Measurements from ENCODE around the gene LMNB1. TPM values are rescaled to one million over a fixed set of nuclear protein-coding genes. Genes with fewer than 3 reads are reported as not detected.
A peak's percentile ranks its signal among the peaks of the same experiment; 100 is the strongest.

LMNB1 gene
- total RNA-seq, 1 experiment from 2014 or later, result 220 TPM

GRCh38 chr5:126777975-126778674 lies 1.2 kb downstream of the LMNB1 start (continued):
- TF ChIP-seq ZNF317 (CRISPR knock-in tag; IDR thresholded peaks at IDR 0.05; ENCODE audit: borderline replicate concordance, low read depth) (0 out of 2 replicates have a peak, but pooled peaks have one; percentile 12), NR3C1 (CRISPR knock-in tag; conservative IDR thresholded peaks at IDR 0.05; ENCODE audit: low read depth) (0 out of 2 replicates have a peak, but pooled peaks have one; percentile 8), NFATC4 (CRISPR knock-in tag; IDR thresholded peaks at IDR 0.05) (0 out of 2 replicates have a peak, but pooled peaks have one; percentile 58), SP1 (CRISPR knock-in tag; conservative IDR thresholded peaks at IDR 0.05) (peak; percentile 62; the same call in 1 of the 2 replicates), HMGA2 (CRISPR knock-in tag; IDR thresholded peaks at IDR 0.05) (0 out of 2 replicates have a peak, but pooled peaks have one; percentile 30), MYBL2 (CRISPR knock-in tag; IDR thresholded peaks at IDR 0.05) (peak; percentile 60), OVOL2 (CRISPR knock-in tag; IDR thresholded peaks at IDR 0.05; ENCODE audit: borderline replicate concordance) (no peak), FOXP4 (CRISPR knock-in tag; IDR thresholded peaks at IDR 0.05) (peak; percentile 45; the same call in 1 of the 2 replicates), ZMAT4 (CRISPR knock-in tag; IDR thresholded peaks at IDR 0.05) (no peak), TEAD4 (CRISPR knock-in tag; IDR thresholded peaks at IDR 0.05) (peak; percentile 5; the same call in 1 of the 2 replicates), NFE2L1 (CRISPR knock-in tag; IDR thresholded peaks at IDR 0.05) (0 out of 2 replicates have a peak, but pooled peaks have one; percentile 37), GABPB1 (CRISPR knock-in tag; IDR thresholded peaks at IDR 0.05) (peak; percentile 25; the same call in 1 of the 2 replicates), EMX1 (CRISPR knock-in tag; IDR thresholded peaks at IDR 0.05) (peak; percentile 68)
- TF ChIP-seq, protein P1, sequence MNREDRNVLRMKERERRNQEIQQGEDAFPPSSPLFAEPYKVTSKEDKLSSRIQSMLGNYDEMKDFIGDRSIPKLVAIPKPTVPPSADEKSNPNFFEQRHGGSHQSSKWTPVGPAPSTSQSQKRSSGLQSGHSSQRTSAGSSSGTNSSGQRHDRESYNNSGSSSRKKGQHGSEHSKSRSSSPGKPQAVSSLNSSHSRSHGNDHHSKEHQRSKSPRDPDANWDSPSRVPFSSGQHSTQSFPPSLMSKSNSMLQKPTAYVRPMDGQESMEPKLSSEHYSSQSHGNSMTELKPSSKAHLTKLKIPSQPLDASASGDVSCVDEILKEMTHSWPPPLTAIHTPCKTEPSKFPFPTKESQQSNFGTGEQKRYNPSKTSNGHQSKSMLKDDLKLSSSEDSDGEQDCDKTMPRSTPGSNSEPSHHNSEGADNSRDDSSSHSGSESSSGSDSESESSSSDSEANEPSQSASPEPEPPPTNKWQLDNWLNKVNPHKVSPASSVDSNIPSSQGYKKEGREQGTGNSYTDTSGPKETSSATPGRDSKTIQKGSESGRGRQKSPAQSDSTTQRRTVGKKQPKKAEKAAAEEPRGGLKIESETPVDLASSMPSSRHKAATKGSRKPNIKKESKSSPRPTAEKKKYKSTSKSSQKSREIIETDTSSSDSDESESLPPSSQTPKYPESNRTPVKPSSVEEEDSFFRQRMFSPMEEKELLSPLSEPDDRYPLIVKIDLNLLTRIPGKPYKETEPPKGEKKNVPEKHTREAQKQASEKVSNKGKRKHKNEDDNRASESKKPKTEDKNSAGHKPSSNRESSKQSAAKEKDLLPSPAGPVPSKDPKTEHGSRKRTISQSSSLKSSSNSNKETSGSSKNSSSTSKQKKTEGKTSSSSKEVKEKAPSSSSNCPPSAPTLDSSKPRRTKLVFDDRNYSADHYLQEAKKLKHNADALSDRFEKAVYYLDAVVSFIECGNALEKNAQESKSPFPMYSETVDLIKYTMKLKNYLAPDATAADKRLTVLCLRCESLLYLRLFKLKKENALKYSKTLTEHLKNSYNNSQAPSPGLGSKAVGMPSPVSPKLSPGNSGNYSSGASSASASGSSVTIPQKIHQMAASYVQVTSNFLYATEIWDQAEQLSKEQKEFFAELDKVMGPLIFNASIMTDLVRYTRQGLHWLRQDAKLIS (CRISPR knock-in tag; IDR thresholded peaks at IDR 0.05; ENCODE audit: borderline replicate concordance), result no peak

- H3K36me3 Mint-ChIP-seq, result peaks cover 17% of the 10 kb centered on the region
- H3K27me3 Mint-ChIP-seq (ENCODE audit: low read depth), result no peaks in the 10 kb centered on the region
- no peaks in the 10 kb centered on the region for H3K9me3 Mint-ChIP-seq
- ChIA-PET CTCF (interaction anchor here (0.7 to 4.9 kb wide), 18 partner anchors 7 to 279 kb away, joined by 3 to 41 read pairs (median 5); partner anchors contain the start of gene PHAX), POLR2A (interaction anchor here (0.6 to 5.0 kb wide), 19 partner anchors 8 to 229 kb away, joined by 3 to 62 read pairs (median 5); partner anchors contain the start of genes ALDH7A1 and PHAX)
- peak; percentile 0; the same call in 1 of the 2 replicates for ATAC-seq
- no peak for DNase-seq (ENCODE audit: low spot score)
- peak overlapping the region; percentile 93 for H3K4me3 Mint-ChIP-seq
- H3K27ac Mint-ChIP-seq, result peak overlapping the region; percentile 96
- peaks cover 29% of the 10 kb centered on the region for H3K4me1 Mint-ChIP-seq
- TF ChIP-seq ZNF423 (CRISPR knock-in tag; IDR thresholded peaks at IDR 0.05) (no peak), MAX (CRISPR knock-in tag; IDR thresholded peaks at IDR 0.05) (no peak), FOXJ3 (CRISPR knock-in tag; IDR thresholded peaks at IDR 0.05; ENCODE audit: borderline replicate concordance) (no peak), OVOL2 (CRISPR knock-in tag; IDR thresholded peaks at IDR 0.05; ENCODE audit: borderline replicate concordance) (no peak), ZNF263 (CRISPR knock-in tag; IDR thresholded peaks at IDR 0.05; ENCODE audit: low read depth) (no peak), CTCF (IDR thresholded peaks at IDR 0.05) (no peak), KAT7 (CRISPR knock-in tag; IDR thresholded peaks at IDR 0.05; ENCODE audit: borderline replicate concordance) (no peak), MYBL2 (CRISPR knock-in tag; IDR thresholded peaks at IDR 0.05) (no peak), RELA (CRISPR knock-in tag; IDR thresholded peaks at IDR 0.05; ENCODE audit: borderline replicate concordance) (no peak)
- TF ChIP-seq, protein P2, sequence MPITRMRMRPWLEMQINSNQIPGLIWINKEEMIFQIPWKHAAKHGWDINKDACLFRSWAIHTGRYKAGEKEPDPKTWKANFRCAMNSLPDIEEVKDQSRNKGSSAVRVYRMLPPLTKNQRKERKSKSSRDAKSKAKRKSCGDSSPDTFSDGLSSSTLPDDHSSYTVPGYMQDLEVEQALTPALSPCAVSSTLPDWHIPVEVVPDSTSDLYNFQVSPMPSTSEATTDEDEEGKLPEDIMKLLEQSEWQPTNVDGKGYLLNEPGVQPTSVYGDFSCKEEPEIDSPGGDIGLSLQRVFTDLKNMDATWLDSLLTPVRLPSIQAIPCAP (CRISPR knock-in tag; IDR thresholded peaks at IDR 0.05), result no peak
- TF ChIP-seq, protein P3, sequence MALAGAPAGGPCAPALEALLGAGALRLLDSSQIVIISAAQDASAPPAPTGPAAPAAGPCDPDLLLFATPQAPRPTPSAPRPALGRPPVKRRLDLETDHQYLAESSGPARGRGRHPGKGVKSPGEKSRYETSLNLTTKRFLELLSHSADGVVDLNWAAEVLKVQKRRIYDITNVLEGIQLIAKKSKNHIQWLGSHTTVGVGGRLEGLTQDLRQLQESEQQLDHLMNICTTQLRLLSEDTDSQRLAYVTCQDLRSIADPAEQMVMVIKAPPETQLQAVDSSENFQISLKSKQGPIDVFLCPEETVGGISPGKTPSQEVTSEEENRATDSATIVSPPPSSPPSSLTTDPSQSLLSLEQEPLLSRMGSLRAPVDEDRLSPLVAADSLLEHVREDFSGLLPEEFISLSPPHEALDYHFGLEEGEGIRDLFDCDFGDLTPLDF (CRISPR knock-in tag; IDR thresholded peaks at IDR 0.05), result no peak
Measured at GRCh38 chr5:126778675-126779403, 1.9 kb downstream of the LMNB1 start.

All from WTC11 (cell line).